PFSK-1 (cell line): ENCODE data around the gene DPF1.

Experiments
- FOXP2 ChIP-seq: optimal IDR thresholded peaks from 2 replicates; pipeline ENCODE3; 2011; ENCODE audit warnings: borderline replicate concordance, control low read depth, inconsistent platforms; ENCODE audit not compliant: insufficient read depth; ENCODE audit errors: extremely low read length, extremely low read depth
- POLR2AphosphoS5 ChIP-seq: IDR thresholded peaks from 2 replicates; pipeline ENCODE4 v1.6.1; 2012; ENCODE audit warnings: low read depth, mild to moderate bottlenecking, control low read depth, low read length, moderate library complexity
- SIN3A ChIP-seq: IDR thresholded peaks from 2 replicates; pipeline ENCODE4 v1.6.1; 2012; ENCODE audit warnings: mild to moderate bottlenecking, low read length, moderate library complexity, borderline replicate concordance; ENCODE audit not compliant: insufficient read depth
- TAF1 ChIP-seq: IDR thresholded peaks from 2 replicates; pipeline ENCODE4 v1.6.1; 2012; ENCODE audit warnings: low read length, control low read depth, borderline replicate concordance; ENCODE audit not compliant: insufficient read depth
- TF ChIP-seq, protein P1 (sequence below), 2 experiments: IDR thresholded peaks; 2 replicates each; pipeline versions ENCODE4 v1.6.1 to v1.8.0; 2011 to 2012; ENCODE audit warnings: low read depth in 2 of 2, low read length in 2 of 2, control low read depth in 1 of 2, inconsistent platforms in 1 of 2, mild to moderate bottlenecking in 1 of 2, moderate library complexity in 1 of 2; ENCODE audit not compliant: insufficient read depth in 1 of 2

Gene DPF1

DNA sequence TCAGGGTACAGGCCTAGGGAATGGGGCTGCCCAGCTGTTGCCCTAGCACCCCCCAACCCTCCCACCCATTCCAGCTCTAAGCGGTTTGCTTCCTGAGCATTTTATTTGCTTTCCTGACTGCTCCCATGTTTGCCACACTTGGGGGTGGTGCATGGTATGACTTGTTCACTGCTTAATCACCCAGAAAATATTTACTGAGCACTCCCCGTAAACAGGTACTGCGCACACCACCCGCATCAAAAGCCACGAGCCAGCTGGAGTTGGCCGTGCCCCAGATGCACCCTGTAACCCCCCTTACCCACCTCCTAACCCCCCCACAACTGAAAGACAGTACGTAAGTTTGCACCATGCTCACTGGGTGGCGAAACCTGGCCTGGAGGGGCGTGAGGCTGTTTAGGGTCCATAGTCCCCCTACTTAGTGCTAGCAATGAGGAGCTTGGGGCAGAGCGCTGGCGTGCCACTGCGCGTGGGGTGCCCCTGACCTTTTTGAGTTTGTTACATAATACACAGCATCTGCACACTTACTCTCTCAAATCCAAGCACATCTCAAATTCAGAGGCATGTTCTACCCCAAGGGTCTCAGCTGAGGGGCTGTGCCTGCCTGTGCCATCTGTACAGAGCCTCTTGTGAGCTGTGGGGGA, 29.8 kb downstream of the DPF1 start:
- TF ChIP-seq POLR2AphosphoS5 (no peak), TAF1 (no peak), FOXP2 (no peak), SIN3A (no peak)
- TF ChIP-seq, protein P1, sequence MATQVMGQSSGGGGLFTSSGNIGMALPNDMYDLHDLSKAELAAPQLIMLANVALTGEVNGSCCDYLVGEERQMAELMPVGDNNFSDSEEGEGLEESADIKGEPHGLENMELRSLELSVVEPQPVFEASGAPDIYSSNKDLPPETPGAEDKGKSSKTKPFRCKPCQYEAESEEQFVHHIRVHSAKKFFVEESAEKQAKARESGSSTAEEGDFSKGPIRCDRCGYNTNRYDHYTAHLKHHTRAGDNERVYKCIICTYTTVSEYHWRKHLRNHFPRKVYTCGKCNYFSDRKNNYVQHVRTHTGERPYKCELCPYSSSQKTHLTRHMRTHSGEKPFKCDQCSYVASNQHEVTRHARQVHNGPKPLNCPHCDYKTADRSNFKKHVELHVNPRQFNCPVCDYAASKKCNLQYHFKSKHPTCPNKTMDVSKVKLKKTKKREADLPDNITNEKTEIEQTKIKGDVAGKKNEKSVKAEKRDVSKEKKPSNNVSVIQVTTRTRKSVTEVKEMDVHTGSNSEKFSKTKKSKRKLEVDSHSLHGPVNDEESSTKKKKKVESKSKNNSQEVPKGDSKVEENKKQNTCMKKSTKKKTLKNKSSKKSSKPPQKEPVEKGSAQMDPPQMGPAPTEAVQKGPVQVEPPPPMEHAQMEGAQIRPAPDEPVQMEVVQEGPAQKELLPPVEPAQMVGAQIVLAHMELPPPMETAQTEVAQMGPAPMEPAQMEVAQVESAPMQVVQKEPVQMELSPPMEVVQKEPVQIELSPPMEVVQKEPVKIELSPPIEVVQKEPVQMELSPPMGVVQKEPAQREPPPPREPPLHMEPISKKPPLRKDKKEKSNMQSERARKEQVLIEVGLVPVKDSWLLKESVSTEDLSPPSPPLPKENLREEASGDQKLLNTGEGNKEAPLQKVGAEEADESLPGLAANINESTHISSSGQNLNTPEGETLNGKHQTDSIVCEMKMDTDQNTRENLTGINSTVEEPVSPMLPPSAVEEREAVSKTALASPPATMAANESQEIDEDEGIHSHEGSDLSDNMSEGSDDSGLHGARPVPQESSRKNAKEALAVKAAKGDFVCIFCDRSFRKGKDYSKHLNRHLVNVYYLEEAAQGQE (IDR thresholded peaks at IDR 0.05; ENCODE audit: insufficient read depth in 1 of 2, low read depth in 2 of 2, low read length in 2 of 2), result no peak

GRCh38 chr19:38193445-38193844, 30.6 kb downstream of the DPF1 start:
- TF ChIP-seq FOXP2, result no peak
- no peak for TF ChIP-seq TAF1
- no peak for TF ChIP-seq SIN3A
- no peak for TF ChIP-seq POLR2AphosphoS5
- TF ChIP-seq, protein P1 (IDR thresholded peaks at IDR 0.05; ENCODE audit: insufficient read depth in 1 of 2, low read depth in 2 of 2, low read length in 2 of 2), result no peak

- TF ChIP-seq POLR2AphosphoS5 (no peak), TAF1 (no peak), SIN3A (no peak), FOXP2 (no peak)
- TF ChIP-seq, protein P1 (IDR thresholded peaks at IDR 0.05; ENCODE audit: insufficient read depth in 1 of 2, low read depth in 2 of 2, low read length in 2 of 2), result no peak
Measured at GRCh38 chr19:38191747-38192146, 32.3 kb downstream of the DPF1 start.

DNA sequence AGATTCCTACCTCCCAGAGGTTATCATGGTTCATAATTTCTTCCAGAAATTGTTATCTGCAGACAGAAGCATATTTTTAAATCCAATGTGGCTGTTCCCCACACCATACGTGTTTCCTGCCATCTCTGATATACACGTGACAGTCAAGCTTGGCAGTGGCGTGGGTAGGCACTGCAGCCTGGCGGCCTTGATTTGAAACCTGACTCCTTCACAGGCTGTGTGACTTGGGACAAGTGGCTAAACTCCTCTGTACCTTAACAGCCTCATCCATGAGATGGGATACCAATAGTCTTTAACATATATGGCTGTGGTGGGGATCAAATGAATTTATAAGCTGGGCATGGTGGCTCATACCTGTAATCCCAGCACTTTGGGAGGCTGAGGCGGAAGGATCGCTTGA, 33.2 kb downstream of the DPF1 start:
- TF ChIP-seq TAF1 (no peak), POLR2AphosphoS5 (no peak), FOXP2 (no peak), SIN3A (no peak)
- TF ChIP-seq, protein P1 (IDR thresholded peaks at IDR 0.05; ENCODE audit: insufficient read depth in 1 of 2, low read depth in 2 of 2, low read length in 2 of 2), result no peak

DNA sequence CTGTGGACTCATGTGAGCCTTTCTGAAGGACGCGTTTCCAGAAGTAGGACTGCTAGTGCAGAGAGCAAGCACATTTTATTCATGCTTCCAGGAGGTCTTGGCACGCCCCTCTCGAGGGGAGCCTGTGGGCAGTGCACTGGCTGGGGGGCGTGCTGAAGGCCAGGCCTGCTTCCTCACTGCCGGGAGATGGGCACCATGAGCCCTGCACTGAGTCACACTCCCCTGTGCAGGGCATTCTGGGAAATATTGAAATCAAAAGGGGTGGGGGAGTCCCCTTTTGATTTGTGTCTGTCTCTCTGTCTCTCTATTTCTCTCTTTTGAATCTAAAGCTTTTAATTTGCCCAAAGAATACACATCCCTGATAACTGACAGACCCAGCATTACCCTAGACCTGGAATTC, 34.0 kb downstream of the DPF1 start:
- TF ChIP-seq FOXP2, result no peak
- no peak for TF ChIP-seq TAF1
- TF ChIP-seq SIN3A, result no peak
- no peak for TF ChIP-seq POLR2AphosphoS5
